ENCODE measurements around the gene KCNE5. TPM values are rescaled to one million over a fixed set of nuclear protein-coding genes. Genes with fewer than 3 reads are reported as not detected.
A peak's percentile ranks its signal among the peaks of the same experiment; 100 is the strongest.
"Not testable (repeated sequence)": the region's sequence is repeated elsewhere in the genome, so short reads cannot be mapped to it uniquely, and the experiment has no call there.

KCNE5 gene
- total and polyA plus RNA-seq, 7 experiments from 2014 or later = 0.21 to 0.39 (median 0.24) TPM; not detected in 4

GRCh38 chrX:109638158-109638557, 13.2 kb upstream of the KCNE5 start:
- intact Hi-C loops (cut with micrococcal nuclease) = loop anchor here in 1 of 2 donors (2.0 to 10.0 kb wide), 3 partner anchors 67 to 249 kb away; partner anchors contain the start of gene NXT2
- Histone ChIP-seq H3K36me3 (ENCODE audit: control insufficient read depth in 2 of 3, insufficient read depth in 3 of 3, low read length in 3 of 3) (no peaks in the 10 kb centered on the region), H3K9me3 (ENCODE audit: control insufficient read depth in 2 of 3, low read length in 3 of 3) (no peaks in the 10 kb centered on the region), H3K4me3 (ENCODE audit: low read length) (no peak overlapping the region), H3K27me3 (ENCODE audit: control insufficient read depth in 2 of 2, insufficient read depth in 2 of 2, low read length in 2 of 2) (no peaks in the 10 kb centered on the region), H3K4me1 (ENCODE audit: control insufficient read depth in 2 of 2, insufficient read depth in 2 of 2, low read length in 2 of 2) (no peaks in the 10 kb centered on the region), H3K27ac (ENCODE audit: low read depth, low read length) (no peak overlapping the region)
- H3K27me3 Mint-ChIP-seq = no peaks in the 10 kb centered on the region
- H3K27ac Mint-ChIP-seq = peak overlapping the region in 1 of 9 donors; percentile 58
- peaks cover 5 to 19% (median 9%) of the 10 kb centered on the region in 5 donors for H3K36me3 Mint-ChIP-seq
- H3K9me3 Mint-ChIP-seq = peaks cover 0 to 5% (median 0%) of the 10 kb centered on the region in 11 donors
- H3K4me3 Mint-ChIP-seq = peak overlapping the region in 1 of 10 donors; percentile 31
- ATAC-seq (no peak), DNase-seq (no peak)
- ChIA-PET POLR2A (no interaction called here), CTCF (no interaction called here)
- peaks cover 0 to 26% (median 5%) of the 10 kb centered on the region in 7 donors for H3K4me1 Mint-ChIP-seq

GRCh38 chrX:109637477-109637876, 12.5 kb upstream of the KCNE5 start:
- H3K4me1 ChIP-seq (ENCODE audit: control insufficient read depth in 2 of 2, insufficient read depth in 2 of 2, low read length in 2 of 2); H3K9me3 ChIP-seq (ENCODE audit: control insufficient read depth in 2 of 3, low read length in 3 of 3); H3K9me3 Mint-ChIP-seq; H3K36me3 ChIP-seq (ENCODE audit: control insufficient read depth in 2 of 3, insufficient read depth in 3 of 3, low read length in 3 of 3); CTCF ChIA-PET; ATAC-seq; H3K27me3 ChIP-seq (ENCODE audit: control insufficient read depth in 2 of 2, insufficient read depth in 2 of 2, low read length in 2 of 2); H3K4me3 ChIP-seq (ENCODE audit: low read length); H3K4me3 Mint-ChIP-seq; POLR2A ChIA-PET; H3K27ac Mint-ChIP-seq; H3K27ac ChIP-seq (ENCODE audit: low read depth, low read length); H3K27me3 Mint-ChIP-seq; DNase-seq: not testable (repeated sequence)
- peaks cover 5 to 19% (median 9%) of the 10 kb centered on the region in 5 donors for H3K36me3 Mint-ChIP-seq
- intact Hi-C loops (cut with micrococcal nuclease) = loop anchor here in 1 of 2 donors (5.0 to 10.0 kb wide), 2 partner anchors 67 to 250 kb away; no protein-coding TSS in a partner anchor
- H3K4me1 Mint-ChIP-seq = peaks cover 0 to 26% (median 5%) of the 10 kb centered on the region in 7 donors

- Histone ChIP-seq H3K4me3 (ENCODE audit: low read length) (no peak overlapping the region), H3K27ac (ENCODE audit: low read depth, low read length) (no peak overlapping the region), H3K4me1 (ENCODE audit: control insufficient read depth in 2 of 2, insufficient read depth in 2 of 2, low read length in 2 of 2) (no peaks in the 10 kb centered on the region), H3K9me3 (ENCODE audit: control insufficient read depth in 2 of 3, low read length in 3 of 3) (no peaks in the 10 kb centered on the region), H3K27me3 (ENCODE audit: control insufficient read depth in 2 of 2, insufficient read depth in 2 of 2, low read length in 2 of 2) (no peaks in the 10 kb centered on the region), H3K36me3 (ENCODE audit: control insufficient read depth in 2 of 3, insufficient read depth in 3 of 3, low read length in 3 of 3) (no peaks in the 10 kb centered on the region)
- Mint-ChIP-seq H3K36me3 (peaks cover 5 to 16% (median 8%) of the 10 kb centered on the region in 5 donors), H3K27ac (no peak overlapping the region), H3K4me3 (no peak overlapping the region), H3K27me3 (no peaks in the 10 kb centered on the region), H3K4me1 (peaks cover 0 to 26% (median 5%) of the 10 kb centered on the region in 7 donors), H3K9me3 (peaks cover 0 to 5% (median 0%) of the 10 kb centered on the region in 11 donors)
- ATAC-seq (no peak), DNase-seq (no peak)
- ChIA-PET POLR2A (no interaction called here), CTCF (interaction anchor here (1.5 kb wide), 1 partner anchor 149 kb away, joined by 9 read pairs; no protein-coding TSS in a partner anchor)
- intact Hi-C loops (cut with micrococcal nuclease) = loop anchor here (1.0 to 10.0 kb wide), 4 partner anchors 70 to 252 kb away; no protein-coding TSS in a partner anchor
Observed at GRCh38 chrX:109635146-109635545, 10.2 kb upstream of the KCNE5 start.

GRCh38 chrX:109632906-109633504, 8.0 kb upstream of the KCNE5 start:
- intact Hi-C loops (cut with micrococcal nuclease) = loop anchor here in 1 of 2 donors (10.0 kb wide), 1 partner anchor 72 kb away; no protein-coding TSS in a partner anchor
- Histone ChIP-seq H3K4me1 (ENCODE audit: control insufficient read depth in 2 of 2, insufficient read depth in 2 of 2, low read length in 2 of 2) (no peaks in the 10 kb centered on the region), H3K27me3 (ENCODE audit: control insufficient read depth in 2 of 2, insufficient read depth in 2 of 2, low read length in 2 of 2) (no peaks in the 10 kb centered on the region), H3K4me3 (ENCODE audit: low read length) (no peak overlapping the region), H3K36me3 (ENCODE audit: control insufficient read depth in 2 of 3, insufficient read depth in 3 of 3, low read length in 3 of 3) (no peaks in the 10 kb centered on the region), H3K27ac (ENCODE audit: low read depth, low read length) (no peak overlapping the region), H3K9me3 (ENCODE audit: control insufficient read depth in 2 of 3, low read length in 3 of 3) (no peaks in the 10 kb centered on the region)
- Mint-ChIP-seq H3K4me1 (peaks cover 0 to 14% (median 0%) of the 10 kb centered on the region in 7 donors), H3K4me3 (no peak overlapping the region), H3K27me3 (no peaks in the 10 kb centered on the region), H3K27ac (no peak overlapping the region), H3K9me3 (peaks cover 0 to 3% (median 0%) of the 10 kb centered on the region in 11 donors), H3K36me3 (peaks cover 0 to 10% (median under 1%) of the 10 kb centered on the region in 5 donors)
- DNase-seq = no peak
- ATAC-seq = no peak
- ChIA-PET CTCF (no interaction called here), POLR2A (no interaction called here)

GRCh38 chrX:109629310-109629709, 4.3 kb upstream of the KCNE5 start:
- no peaks in the 10 kb centered on the region for H3K9me3 Mint-ChIP-seq
- H3K4me1 ChIP-seq (ENCODE audit: control insufficient read depth in 2 of 2, insufficient read depth in 2 of 2, low read length in 2 of 2) = no peaks in the 10 kb centered on the region
- no peak overlapping the region for H3K4me3 Mint-ChIP-seq
- no peaks in the 10 kb centered on the region for H3K27me3 ChIP-seq (ENCODE audit: control insufficient read depth in 2 of 2, insufficient read depth in 2 of 2, low read length in 2 of 2)
- CTCF ChIA-PET = no interaction called here
- peaks cover 0 to 8% (median 3%) of the 10 kb centered on the region in 5 donors for H3K36me3 Mint-ChIP-seq
- peaks cover 0 to 4% (median 0%) of the 10 kb centered on the region in 7 donors for H3K4me1 Mint-ChIP-seq
- H3K36me3 ChIP-seq (ENCODE audit: control insufficient read depth in 2 of 3, insufficient read depth in 3 of 3, low read length in 3 of 3) = no peaks in the 10 kb centered on the region
- intact Hi-C loops (cut with micrococcal nuclease) = no loop called here
- no peaks in the 10 kb centered on the region for H3K27me3 Mint-ChIP-seq
- H3K4me3 ChIP-seq (ENCODE audit: low read length) = no peak overlapping the region
- POLR2A ChIA-PET = no interaction called here
- DNase-seq (no peak), ATAC-seq (no peak)
- no peak overlapping the region for H3K27ac ChIP-seq (ENCODE audit: low read depth, low read length)
- H3K27ac Mint-ChIP-seq = no peak overlapping the region
- H3K9me3 ChIP-seq (ENCODE audit: control insufficient read depth in 2 of 3, low read length in 3 of 3) = no peaks in the 10 kb centered on the region

GRCh38 chrX:109626637-109627036, 1.7 kb upstream of the KCNE5 start:
- POLR2A ChIA-PET = no interaction called here
- Histone ChIP-seq H3K27ac (ENCODE audit: low read depth, low read length) (no peak overlapping the region), H3K36me3 (ENCODE audit: control insufficient read depth in 2 of 3, insufficient read depth in 3 of 3, low read length in 3 of 3) (no peaks in the 10 kb centered on the region), H3K9me3 (ENCODE audit: control insufficient read depth in 2 of 3, low read length in 3 of 3) (no peaks in the 10 kb centered on the region), H3K4me1 (ENCODE audit: control insufficient read depth in 2 of 2, insufficient read depth in 2 of 2, low read length in 2 of 2) (no peaks in the 10 kb centered on the region), H3K27me3 (ENCODE audit: control insufficient read depth in 2 of 2, insufficient read depth in 2 of 2, low read length in 2 of 2) (no peaks in the 10 kb centered on the region), H3K4me3 (ENCODE audit: low read length) (no peak overlapping the region)
- Mint-ChIP-seq H3K4me1 (peaks cover 0 to 7% (median 0%) of the 10 kb centered on the region in 7 donors), H3K27me3 (no peaks in the 10 kb centered on the region), H3K27ac (no peak overlapping the region), H3K9me3 (no peaks in the 10 kb centered on the region), H3K36me3 (peaks cover 0 to 8% (median 3%) of the 10 kb centered on the region in 5 donors), H3K4me3 (no peak overlapping the region)
- CTCF ChIA-PET = no interaction called here
- ATAC-seq (no peak), DNase-seq (no peak)
- intact Hi-C loops (cut with micrococcal nuclease) = no loop called here

- Histone ChIP-seq H3K27ac (ENCODE audit: low read depth, low read length) (no peak overlapping the region), H3K4me3 (ENCODE audit: low read length) (no peak overlapping the region), H3K4me1 (ENCODE audit: control insufficient read depth in 2 of 2, insufficient read depth in 2 of 2, low read length in 2 of 2) (no peaks in the 10 kb centered on the region), H3K9me3 (ENCODE audit: control insufficient read depth in 2 of 3, low read length in 3 of 3) (no peaks in the 10 kb centered on the region), H3K36me3 (ENCODE audit: control insufficient read depth in 2 of 3, insufficient read depth in 3 of 3, low read length in 3 of 3) (no peaks in the 10 kb centered on the region), H3K27me3 (ENCODE audit: control insufficient read depth in 2 of 2, insufficient read depth in 2 of 2, low read length in 2 of 2) (no peaks in the 10 kb centered on the region)
- ATAC-seq (no peak), DNase-seq (no peak)
- no peaks in the 10 kb centered on the region for H3K27me3 Mint-ChIP-seq
- intact Hi-C loops (cut with micrococcal nuclease) = no loop called here
- peaks cover 0 to 8% (median 3%) of the 10 kb centered on the region in 5 donors for H3K36me3 Mint-ChIP-seq
- peaks cover 0 to 9% (median 0%) of the 10 kb centered on the region in 7 donors for H3K4me1 Mint-ChIP-seq
- no peak overlapping the region for H3K27ac Mint-ChIP-seq
- CTCF ChIA-PET = no interaction called here
- H3K4me3 Mint-ChIP-seq = no peak overlapping the region
- POLR2A ChIA-PET = no interaction called here
- H3K9me3 Mint-ChIP-seq = no peaks in the 10 kb centered on the region
Observed at GRCh38 chrX:109623997-109624396, 975 bp downstream of the KCNE5 start.

Data from naive thymus-derived CD4-positive, alpha-beta T cell (primary cell).